ENCODE data around the gene TRO.

DNA sequence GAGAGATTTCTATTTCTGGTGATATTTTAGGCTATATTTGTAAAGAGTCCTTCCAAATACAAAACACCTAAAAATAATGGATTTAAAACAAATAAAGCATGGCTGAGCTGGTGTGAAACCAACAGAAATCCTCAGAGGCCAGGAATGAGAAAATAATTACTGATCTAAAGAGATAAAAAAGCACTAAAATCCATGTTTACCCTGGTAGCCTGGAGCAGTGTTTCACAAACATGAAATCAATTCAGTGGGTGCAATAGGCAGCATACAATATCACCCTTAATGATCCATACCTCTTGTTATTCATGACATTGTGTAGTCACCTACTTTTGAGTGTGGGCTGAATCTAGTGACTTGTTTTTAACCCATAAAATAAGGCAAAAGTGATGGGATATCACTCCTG is 58.8 kb downstream of the TRO start:
- TF ChIP-seq, protein P1, sequence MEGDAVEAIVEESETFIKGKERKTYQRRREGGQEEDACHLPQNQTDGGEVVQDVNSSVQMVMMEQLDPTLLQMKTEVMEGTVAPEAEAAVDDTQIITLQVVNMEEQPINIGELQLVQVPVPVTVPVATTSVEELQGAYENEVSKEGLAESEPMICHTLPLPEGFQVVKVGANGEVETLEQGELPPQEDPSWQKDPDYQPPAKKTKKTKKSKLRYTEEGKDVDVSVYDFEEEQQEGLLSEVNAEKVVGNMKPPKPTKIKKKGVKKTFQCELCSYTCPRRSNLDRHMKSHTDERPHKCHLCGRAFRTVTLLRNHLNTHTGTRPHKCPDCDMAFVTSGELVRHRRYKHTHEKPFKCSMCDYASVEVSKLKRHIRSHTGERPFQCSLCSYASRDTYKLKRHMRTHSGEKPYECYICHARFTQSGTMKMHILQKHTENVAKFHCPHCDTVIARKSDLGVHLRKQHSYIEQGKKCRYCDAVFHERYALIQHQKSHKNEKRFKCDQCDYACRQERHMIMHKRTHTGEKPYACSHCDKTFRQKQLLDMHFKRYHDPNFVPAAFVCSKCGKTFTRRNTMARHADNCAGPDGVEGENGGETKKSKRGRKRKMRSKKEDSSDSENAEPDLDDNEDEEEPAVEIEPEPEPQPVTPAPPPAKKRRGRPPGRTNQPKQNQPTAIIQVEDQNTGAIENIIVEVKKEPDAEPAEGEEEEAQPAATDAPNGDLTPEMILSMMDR (conservative IDR thresholded peaks at IDR 0.05): no peak
- TF ChIP-seq EZH2 (IDR thresholded peaks at IDR 0.05; ENCODE audit: low read depth): no peak

Data from PC-9 (cell line).